HG03280 (cell line): ENCODE results near the gene P3H1.
"Not testable (repeated sequence)": the region's sequence is repeated elsewhere in the genome, so short reads cannot be mapped to it uniquely, and the experiment has no call there.

Experiments
- ATAC-seq: cut with Tn5 transposase; IDR thresholded peaks from one replicate; pipeline ENCODE4 v1.9.1; 2021; ENCODE audit warnings: mild to moderate bottlenecking, moderate library complexity; ENCODE audit not compliant: unreplicated experiment

The P3H1 gene

GRCh38 chr1:42766741-42767509 is at the start of gene P3H1, which contains the start of gene C1orf50:
TSS of gene P3H1 (minus strand) at chr1:42767028. CDS start at chr1:42766971, 57 bp downstream.
TSS of gene C1orf50 (plus strand) at chr1:42767249. CDS start at chr1:42767312, 63 bp downstream.
- peak; percentile 90 for ATAC-seq

- no peak for ATAC-seq
Measured at GRCh38 chr1:42815941-42816584, 49.2 kb upstream of the P3H1 start.

- ATAC-seq: not testable (repeated sequence)
Measured at GRCh38 chr1:42814815-42815214, 48.0 kb upstream of the P3H1 start.

- ATAC-seq: no peak
Measured at GRCh38 chr1:42807056-42807668, 40.3 kb upstream of the P3H1 start.

- ATAC-seq: no peak
Measured at GRCh38 chr1:42806593-42806992, 39.8 kb upstream of the P3H1 start.

- no peak for ATAC-seq
Measured at GRCh38 chr1:42806171-42806570, 39.3 kb upstream of the P3H1 start.

- ATAC-seq: no peak
Measured at GRCh38 chr1:42801832-42802473, 35.1 kb upstream of the P3H1 start.

- no peak for ATAC-seq
Measured at GRCh38 chr1:42797979-42798378, 31.2 kb upstream of the P3H1 start.

- no peak for ATAC-seq
Measured at GRCh38 chr1:42797414-42797813, 30.6 kb upstream of the P3H1 start.

- ATAC-seq: no peak
Measured at GRCh38 chr1:42793824-42794223, 27.0 kb upstream of the P3H1 start.

- ATAC-seq: no peak
Measured at GRCh38 chr1:42788021-42788420, 21.2 kb upstream of the P3H1 start.

GRCh38 chr1:42786097-42786496 is 19.3 kb upstream of the P3H1 start:
- no peak for ATAC-seq

- no peak for ATAC-seq
Measured at GRCh38 chr1:42784946-42785693, 18.3 kb upstream of the P3H1 start, which contains the start of gene TMEM269. TSS of gene TMEM269 (plus strand) at chr1:42784991. CDS start at chr1:42789894, 4,903 bp downstream.

- ATAC-seq: no peak
Measured at GRCh38 chr1:42784547-42784945, 17.7 kb upstream of the P3H1 start.

GRCh38 chr1:42783092-42783491 is 16.3 kb upstream of the P3H1 start:
- ATAC-seq: no peak

- no peak for ATAC-seq
Measured at GRCh38 chr1:42780176-42780575, 13.3 kb upstream of the P3H1 start.

- ATAC-seq: no peak
Measured at GRCh38 chr1:42779725-42780124, 12.9 kb upstream of the P3H1 start.

GRCh38 chr1:42777852-42778251 is 11.0 kb upstream of the P3H1 start:
- no peak for ATAC-seq

GRCh38 chr1:42776502-42776901 is 9.7 kb upstream of the P3H1 start:
- ATAC-seq: no peak

- ATAC-seq: no peak
Measured at GRCh38 chr1:42774928-42775526, 8.2 kb upstream of the P3H1 start.
